B cell (primary cell): Measurements from ENCODE around the gene KCNC1. TPM values are rescaled to one million over a fixed set of nuclear protein-coding genes. Genes with fewer than 3 reads are reported as not detected.

ENCODE experiments used
- ATAC-seq: fragments of 200-7000 bp; cut with Tn5 transposase; one replicate; pipeline ENCODE4 v1.10.0; 2021; ENCODE audit warnings: low read depth, mild to moderate bottlenecking, moderate number of reproducible peaks, moderate library complexity
- CTCF ChIA-PET: fragments of 350-600 bp; sonication (Branson Sonifier 250); formaldehyde crosslinking; loops from one replicate; lab custom pipeline; 2021; ENCODE audit warnings: antibody characterized with exemption, inconsistent platforms; lab: Charles Lee
- POLR2A ChIA-PET: fragments of 350-600 bp; sonication (Branson Sonifier 250); formaldehyde crosslinking; loops from one replicate; lab custom pipeline; 2021; ENCODE audit warnings: antibody characterized with exemption; lab: Charles Lee
- DNase-seq: peaks from one replicate; pipeline ENCODE4 v3.0.0; 2013
- H2AFZ ChIP-seq: 2 replicates; pipeline ENCODE4 v1.6.1; 2012; ENCODE audit warnings: mild to moderate bottlenecking, low read depth, low read length; ENCODE audit not compliant: insufficient read depth, poor library complexity, severe bottlenecking
- H3K27ac ChIP-seq, 2 donors: 1 replicate in 1 of 2; 2 replicates in 1 of 2; pipeline ENCODE4 v1.5.1; 2012 to 2013; ENCODE audit warnings: low read length in 2 of 2, mild to moderate bottlenecking in 2 of 2, moderate library complexity in 1 of 2
- H3K27me3 ChIP-seq, 4 experiments: fragments of 200-600 bp in 1 of 4; sonication (generic) in 1 of 4; replicated peaks in 1 of 4; 1 replicate in 2 of 4; 2 replicates in 2 of 4; pipeline versions ENCODE4 v1.6.1 to v1.7.0; 2013 to 2016; ENCODE audit warnings: low read length in 3 of 4, mild to moderate bottlenecking in 2 of 4, mixed read lengths in 1 of 4, moderate library complexity in 1 of 4; ENCODE audit not compliant: insufficient read depth in 4 of 4, control insufficient read depth in 3 of 4; ENCODE audit errors: control extremely low read depth in 1 of 4
- H3K36me3 ChIP-seq, 2 experiments: replicated peaks in 1 of 2; 1 replicate in 1 of 2; 2 replicates in 1 of 2; pipeline versions ENCODE4 v1.6.1 to v1.7.1; 2013; ENCODE audit warnings: low read length in 1 of 2; ENCODE audit not compliant: insufficient read depth in 2 of 2, control insufficient read depth in 1 of 2; ENCODE audit errors: control extremely low read depth in 1 of 2, extremely low read depth in 1 of 2
- H3K4me1 ChIP-seq, 2 donors: fragments of 200-600 bp in 1 of 2; sonication (generic) in 1 of 2; 1 replicate in 1 of 2; 2 replicates in 1 of 2; pipeline versions ENCODE4 v1.5.1 to v1.6.1; 2013 to 2017; ENCODE audit warnings: low read length in 2 of 2; ENCODE audit not compliant: control insufficient read depth in 2 of 2, insufficient read depth in 2 of 2
- H3K4me2 ChIP-seq: replicated peaks from 2 replicates; pipeline ENCODE3; 2012; ENCODE audit warnings: mild to moderate bottlenecking, low read depth, low read length; ENCODE audit not compliant: poor library complexity, severe bottlenecking
- H3K4me3 ChIP-seq, 5 experiments: fragments of 200-600 bp in 1 of 5; sonication (generic) in 1 of 5; 1 replicate in 3 of 5; 2 replicates in 2 of 5; pipeline versions ENCODE4 v1.5.1 to v1.7.0; 2011 to 2016; ENCODE audit warnings: low read length in 4 of 5, mild to moderate bottlenecking in 4 of 5, low read depth in 2 of 5, control low read depth in 1 of 5, moderate library complexity in 1 of 5; ENCODE audit not compliant: insufficient read depth in 1 of 5; ENCODE audit errors: control extremely low read depth in 1 of 5, extremely low read depth in 1 of 5
- H3K79me2 ChIP-seq: fragments of 200-600 bp; sonication (generic); one replicate; pipeline ENCODE4 v1.6.0; 2016; ENCODE audit warnings: low read length; ENCODE audit not compliant: control insufficient read depth, insufficient read depth
- H3K9ac ChIP-seq: fragments of 200-600 bp; sonication (generic); 2 replicates; pipeline ENCODE4 v1.6.1; 2017; ENCODE audit warnings: mild to moderate bottlenecking, low read length, moderate library complexity
- H3K9me3 ChIP-seq, 3 donors: one replicate each; pipeline versions ENCODE4 v1.6.1 to v1.7.1; 2013; ENCODE audit warnings: low read length in 2 of 3; ENCODE audit not compliant: control insufficient read depth in 2 of 3, insufficient read depth in 1 of 3; ENCODE audit errors: control extremely low read depth in 1 of 3
- H4K20me1 ChIP-seq: 2 replicates; pipeline ENCODE4 v1.6.0; 2012; ENCODE audit warnings: mild to moderate bottlenecking, low read length; ENCODE audit not compliant: insufficient read depth, control insufficient read depth, poor library complexity, severe bottlenecking
- H3K27ac Mint-ChIP-seq: one replicate; pipeline ENCODE4 v1.8.0; 2021; ENCODE audit warnings: mixed read lengths
- H3K27me3 Mint-ChIP-seq: one replicate; pipeline ENCODE4 v1.8.0; 2021; ENCODE audit warnings: mixed read lengths
- H3K4me1 Mint-ChIP-seq: one replicate; pipeline ENCODE4 v1.8.0; 2021; ENCODE audit warnings: mixed read lengths
- H3K4me3 Mint-ChIP-seq: one replicate; pipeline ENCODE4 v1.8.0; 2021; ENCODE audit warnings: mixed read lengths
- H3K9me3 Mint-ChIP-seq: one replicate; pipeline ENCODE4 v1.8.0; 2022; ENCODE audit warnings: mixed read lengths; ENCODE audit not compliant: insufficient read depth
- CTCF ChIP-seq: fragments of 200-600 bp; IDR thresholded peaks from one replicate; pipeline ENCODE4 v1.8.0; 2022; ENCODE audit warnings: antibody characterized with exemption, mild to moderate bottlenecking
- EZH2 ChIP-seq: IDR thresholded peaks from 2 replicates; pipeline ENCODE4 v1.6.1; 2012; ENCODE audit warnings: borderline replicate concordance, low read depth, mild to moderate bottlenecking, moderate library complexity, low read length; ENCODE audit not compliant: insufficient read depth, poor library complexity, severe bottlenecking
- WGBS: methylation state at CpG from one replicate; pipeline ENCODE4 v1.1.5; 2013; ENCODE audit warnings: missing lambda C conversion rate; ENCODE audit not compliant: insufficient coverage; 5-methylcytosine and 5-hydroxymethylcytosine counted together
- intact Hi-C: fragments of 100-400 bp; cut with micrococcal nuclease; formaldehyde crosslinking; loops from one replicate; pipeline ENCODE4 v1.10.0; 2022
- polyA plus RNA-seq: library from polyadenylated mRNA; depleted of rRNA; stranded (reverse); fragments of >200 nt; gene quantifications from 2 replicates; pipeline ENCODE4 v1.2.3, GENCODE V29; 2012
- total RNA-seq, 2 donors: library from RNA; stranded (reverse); fragments of 120-200 nt in 1 of 2; gene quantifications; 1 replicate in 1 of 2; 2 replicates in 1 of 2; pipeline versions ENCODE4 v1.2.3 to v1.2.4, GENCODE V29; 2013 to 2022

The KCNC1 gene
- total and polyA plus RNA-seq, 2 donors (not counting 1 experiment from before 2014, with no cell fraction given) = not detected

DNA sequence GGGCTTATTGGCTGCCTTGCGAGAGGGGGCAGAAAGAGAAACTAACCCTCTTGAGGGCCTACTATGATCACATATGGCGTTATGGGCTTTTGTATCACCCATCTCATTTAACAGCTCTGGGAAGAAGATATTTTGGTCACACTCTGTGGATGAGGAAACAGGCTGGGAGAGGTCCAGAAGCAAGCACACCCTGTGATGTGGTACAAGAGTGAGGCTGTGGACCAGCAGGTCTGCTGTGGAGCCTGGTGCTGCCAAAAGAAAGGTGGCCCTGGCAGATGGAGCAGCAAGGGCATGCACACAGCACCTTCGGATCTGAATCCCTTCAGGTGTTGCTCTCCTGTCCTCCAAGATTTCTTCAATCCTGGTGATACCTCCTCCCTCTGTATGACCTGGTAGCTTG is 64.1 kb downstream of the KCNC1 start:
- intact Hi-C loops = no loop called here
- Histone ChIP-seq H3K9me3 (peaks cover 0 to 2% (median 0%) of the 10 kb centered on the region in 3 donors), H3K27me3 (no peaks in the 10 kb centered on the region), H3K4me2 (no peak overlapping the region), H3K79me2 (no peaks in the 10 kb centered on the region), H3K27ac (no peak overlapping the region), H3K4me3 (no peak overlapping the region), H3K4me1 (no peaks in the 10 kb centered on the region), H3K36me3 (no peaks in the 10 kb centered on the region), H2AFZ (no peak overlapping the region), H4K20me1 (no peaks in the 10 kb centered on the region), H3K9ac (no peak overlapping the region)
- no peaks in the 10 kb centered on the region for H3K9me3 Mint-ChIP-seq
- no peak for DNase-seq
- no peak overlapping the region for H3K27ac Mint-ChIP-seq
- ChIA-PET CTCF (no interaction called here), POLR2A (no interaction called here)
- no peak for ATAC-seq
- 80% methylated on average over 1 of the region's 3 CpGs for WGBS
- no peak overlapping the region for H3K4me3 Mint-ChIP-seq
- TF ChIP-seq CTCF = no peak
- TF ChIP-seq EZH2 = no peak
- H3K27me3 Mint-ChIP-seq = no peaks in the 10 kb centered on the region
- H3K4me1 Mint-ChIP-seq = no peaks in the 10 kb centered on the region

- 95% methylated on average over 5 of the region's 5 CpGs for WGBS
- Mint-ChIP-seq H3K27me3 (no peaks in the 10 kb centered on the region), H3K4me1 (no peaks in the 10 kb centered on the region), H3K27ac (no peak overlapping the region), H3K9me3 (no peaks in the 10 kb centered on the region), H3K4me3 (no peak overlapping the region)
- H3K4me3 ChIP-seq = no peak overlapping the region
- H3K27ac ChIP-seq = no peak overlapping the region
- peaks cover 0 to 2% (median 0%) of the 10 kb centered on the region in 3 donors for H3K9me3 ChIP-seq
- ChIA-PET POLR2A (no interaction called here), CTCF (no interaction called here)
- no peaks in the 10 kb centered on the region for H3K4me1 ChIP-seq
- no peak for DNase-seq
- H3K9ac ChIP-seq = no peak overlapping the region
- H3K4me2 ChIP-seq = no peak overlapping the region
- H2AFZ ChIP-seq = no peak overlapping the region
- no peaks in the 10 kb centered on the region for H4K20me1 ChIP-seq
- H3K79me2 ChIP-seq = no peaks in the 10 kb centered on the region
- intact Hi-C loops = no loop called here
- ATAC-seq = no peak
- H3K36me3 ChIP-seq = no peaks in the 10 kb centered on the region
- no peak for TF ChIP-seq EZH2
- no peak for TF ChIP-seq CTCF
- no peaks in the 10 kb centered on the region for H3K27me3 ChIP-seq
Observed at GRCh38 chr11:17799147-17799546, 64.6 kb downstream of the KCNC1 start.
